Keratinocyte (primary cell): ENCODE measurements around the gene CEACAM7. TPM values are rescaled to one million over a fixed set of nuclear protein-coding genes. Genes with fewer than 3 reads are reported as not detected.

Experiments used
- DNase-seq: peaks from one replicate; pipeline ENCODE4 v3.0.0-alpha.2; 2011; ENCODE audit warnings: low read depth, missing footprints, low spot score
- FAIRE-seq: peaks from 2 replicates; lab custom pipeline; 2011; peaks lifted over from hg19 to GRCh38; lab: Jason Lieb, UNC
- H2AFZ ChIP-seq: 2 replicates; pipeline ENCODE4 v1.6.0; 2012; ENCODE audit warnings: low read length, control low read depth, inconsistent platforms; ENCODE audit not compliant: control insufficient read depth
- H3K27ac ChIP-seq: 2 replicates; pipeline ENCODE4 v1.5.1; 2011; ENCODE audit warnings: low read length; ENCODE audit not compliant: control insufficient read depth, insufficient read depth
- H3K27me3 ChIP-seq: 3 replicates; pipeline ENCODE4 v1.6.0; 2011; ENCODE audit warnings: low read length; ENCODE audit not compliant: control insufficient read depth, insufficient read depth; ENCODE audit errors: extremely low read depth
- H3K36me3 ChIP-seq, 2 experiments: 2 replicates in 1 of 2; 3 replicates in 1 of 2; pipeline ENCODE4 v1.5.1; 2011; ENCODE audit warnings: low read length in 2 of 2, mild to moderate bottlenecking in 1 of 2; ENCODE audit not compliant: control insufficient read depth in 2 of 2, insufficient read depth in 2 of 2; ENCODE audit errors: extremely low read depth in 1 of 2
- H3K4me1 ChIP-seq: 3 replicates; pipeline ENCODE4 v1.5.1; 2011; ENCODE audit warnings: low read length; ENCODE audit not compliant: control insufficient read depth, insufficient read depth; ENCODE audit errors: extremely low read depth
- H3K4me2 ChIP-seq: 3 replicates; pipeline ENCODE4 v1.6.0; 2011; ENCODE audit warnings: low read depth, low read length; ENCODE audit not compliant: control insufficient read depth, insufficient read depth; ENCODE audit errors: extremely low read depth
- H3K4me3 ChIP-seq, 3 experiments: fragments of 200-600 bp in 1 of 3; sonication (generic) in 1 of 3; 2 replicates in 2 of 3; 3 replicates in 1 of 3; pipeline ENCODE4 v1.5.1; 2011 to 2016; ENCODE audit warnings: low read length in 3 of 3, mild to moderate bottlenecking in 3 of 3, control low read depth in 2 of 3, inconsistent platforms in 1 of 3, low read depth in 1 of 3, mixed read lengths in 1 of 3, mixed run types in 1 of 3, moderate library complexity in 1 of 3; ENCODE audit not compliant: control insufficient read depth in 2 of 3, insufficient read depth in 2 of 3; ENCODE audit errors: extremely low read depth in 1 of 3
- H3K79me2 ChIP-seq: 2 replicates; pipeline ENCODE4 v1.6.0; 2012; ENCODE audit warnings: low read length; ENCODE audit not compliant: control insufficient read depth, insufficient read depth
- H3K9ac ChIP-seq: 3 replicates; pipeline ENCODE4 v1.6.0; 2011; ENCODE audit warnings: low read length; ENCODE audit not compliant: control insufficient read depth, insufficient read depth; ENCODE audit errors: extremely low read depth
- H3K9me1 ChIP-seq: 3 replicates; pipeline ENCODE4 v1.6.0; 2011; ENCODE audit warnings: low read length; ENCODE audit not compliant: control insufficient read depth, insufficient read depth; ENCODE audit errors: extremely low read depth
- H3K9me3 ChIP-seq: 2 replicates; pipeline ENCODE4 v1.5.1; 2012; ENCODE audit warnings: low read depth, low read length; ENCODE audit not compliant: control insufficient read depth
- H4K20me1 ChIP-seq: 3 replicates; pipeline ENCODE4 v1.6.0; 2011; ENCODE audit warnings: low read length; ENCODE audit not compliant: control insufficient read depth, insufficient read depth; ENCODE audit errors: extremely low read depth
- CTCF ChIP-seq, 3 experiments: IDR thresholded peaks in 1 of 3; conservative IDR thresholded peaks in 1 of 3; optimal IDR thresholded peaks in 1 of 3; 2 replicates in 2 of 3; 3 replicates in 1 of 3; pipeline versions ENCODE3 to v1.5.1; 2011; ENCODE audit warnings: low read length in 3 of 3, mild to moderate bottlenecking in 3 of 3, moderate library complexity in 2 of 3, control low read depth in 1 of 3, inconsistent platforms in 1 of 3; ENCODE audit not compliant: insufficient read depth in 2 of 3; ENCODE audit errors: extremely low read depth in 1 of 3
- EZH2 ChIP-seq: IDR thresholded peaks from one replicate; pipeline ENCODE4 v1.6.1; 2012; ENCODE audit warnings: inconsistent platforms, mild to moderate bottlenecking, low read length, moderate library complexity
- dilution Hi-C: fragments of 300-500 bp; cut with MboI; formaldehyde crosslinking; loops from one replicate; pipeline ENCODE4 v1.7.0; 2020; ENCODE audit warnings: low sequenced_read_pairs; ENCODE audit not compliant: extremely low pct_ligation_motif_present
- polyA plus RNA-seq, 5 experiments: library from polyadenylated mRNA; depleted of rRNA in 3 of 5; stranded (reverse) in 3 of 5; stranded (forward) in 1 of 5; unstranded in 1 of 5; fragments of >200 nt; gene quantifications; 1 replicate in 1 of 5; 2 replicates in 3 of 5; 3 replicates in 1 of 5; pipeline versions ENCODE4 v1.2.1 to v1.2.3, GENCODE V29; 2011 to 2012; ENCODE audit warnings: missing spikeins in 2 of 5, low read depth in 1 of 5, low replicate concordance in 1 of 5

CEACAM7 gene
- polyA plus RNA-seq, 1 donor (not counting 4 experiments of a cell fraction or from before 2014, with no cell fraction given): not detected

GRCh38 chr19:41700381-41701195 lies 12.5 kb upstream of the CEACAM7 start:
- peaks cover 4% of the 10 kb centered on the region for H4K20me1 ChIP-seq
- H3K27ac ChIP-seq: no peak overlapping the region
- dilution Hi-C loops: no loop called here
- FAIRE-seq (no peak), DNase-seq (no peak)
- no peaks in the 10 kb centered on the region for H3K27me3 ChIP-seq
- no peak overlapping the region for H2AFZ ChIP-seq
- H3K79me2 ChIP-seq: no peaks in the 10 kb centered on the region
- no peaks in the 10 kb centered on the region for H3K4me1 ChIP-seq
- H3K9me1 ChIP-seq: no peaks in the 10 kb centered on the region
- no peaks in the 10 kb centered on the region for H3K36me3 ChIP-seq
- TF ChIP-seq CTCF (optimal IDR thresholded peaks at IDR 0.05 in 1 of 3, IDR thresholded peaks at IDR 0.05 in 1 of 3, conservative IDR thresholded peaks at IDR 0.05 in 1 of 3; ENCODE audit: extremely low read depth in 1 of 3, insufficient read depth in 2 of 3, low read length in 3 of 3) (no peak), EZH2 (no peak)
- no peak overlapping the region for H3K9ac ChIP-seq
- no peak overlapping the region for H3K4me3 ChIP-seq
- H3K9me3 ChIP-seq: no peaks in the 10 kb centered on the region
- H3K4me2 ChIP-seq: no peak overlapping the region

- H3K27ac ChIP-seq: no peak overlapping the region
- no peaks in the 10 kb centered on the region for H4K20me1 ChIP-seq
- no peaks in the 10 kb centered on the region for H3K27me3 ChIP-seq
- TF ChIP-seq CTCF (optimal IDR thresholded peaks at IDR 0.05 in 1 of 3, IDR thresholded peaks at IDR 0.05 in 1 of 3, conservative IDR thresholded peaks at IDR 0.05 in 1 of 3; ENCODE audit: extremely low read depth in 1 of 3, insufficient read depth in 2 of 3, low read length in 3 of 3): no peak
- no peak for TF ChIP-seq EZH2
- dilution Hi-C loops: no loop called here
- no peaks in the 10 kb centered on the region for H3K9me3 ChIP-seq
- no peaks in the 10 kb centered on the region for H3K9me1 ChIP-seq
- H3K4me2 ChIP-seq: no peak overlapping the region
- DNase-seq (no peak), FAIRE-seq (no peak)
- no peaks in the 10 kb centered on the region for H3K4me1 ChIP-seq
- H3K4me3 ChIP-seq: no peak overlapping the region
- H2AFZ ChIP-seq: no peak overlapping the region
- H3K36me3 ChIP-seq: no peaks in the 10 kb centered on the region
- H3K9ac ChIP-seq: no peak overlapping the region
- no peaks in the 10 kb centered on the region for H3K79me2 ChIP-seq
Observed at GRCh38 chr19:41699968-41700323, 11.9 kb upstream of the CEACAM7 start.
